ENCODE data around the gene TUSC1. TPM values are rescaled to one million over a fixed set of nuclear protein-coding genes. Genes with fewer than 3 reads are reported as not detected.

Gene TUSC1
- total and polyA plus RNA-seq, 2 of the 8 experiments (the other 6 are each of a cell fraction or from before 2014, with no cell fraction given), result 4.3 to 4.6 TPM

DNA sequence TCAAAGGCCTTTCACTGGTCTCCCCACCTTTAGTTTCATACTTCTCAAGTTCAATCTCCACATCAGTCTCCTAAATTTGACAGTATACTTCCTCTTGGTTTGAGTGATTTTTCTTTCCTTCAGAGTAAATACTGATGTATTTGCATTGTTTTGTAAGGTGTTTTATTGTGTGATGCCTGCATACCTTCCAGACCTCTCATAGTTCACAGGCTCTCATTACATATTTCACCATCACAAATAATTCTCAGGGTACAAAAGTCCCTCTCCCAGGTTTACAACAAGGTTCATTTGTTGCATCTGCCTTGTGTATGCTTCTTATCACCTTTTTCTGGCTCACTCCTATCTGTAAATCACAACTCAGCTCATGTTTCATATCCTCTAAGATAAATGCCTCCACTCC lies 22.2 kb upstream of the TUSC1 start:
- DNase-seq (ENCODE audit: low read depth in 1 of 2, low spot score in 2 of 2), result no peak
- H3K14ac ChIP-seq (ENCODE audit: insufficient read length), result no peak overlapping the region
- H3K27ac ChIP-seq (ENCODE audit: low read depth, low read length), result no peak overlapping the region
- no peak overlapping the region for H4K91ac ChIP-seq (replicated peaks; ENCODE audit: insufficient read length, low read length)
- no peak overlapping the region for H2BK15ac ChIP-seq (ENCODE audit: low read length)
- no peak overlapping the region for H2BK120ac ChIP-seq (replicated peaks; ENCODE audit: low read depth, low read length)
- no peaks in the 10 kb centered on the region for H3K27me3 ChIP-seq (replicated peaks in 1 of 4; ENCODE audit: control insufficient read depth in 3 of 4, extremely low read depth in 1 of 4, insufficient read depth in 3 of 4, low read length in 3 of 4)
- ChIA-PET POLR2A (ENCODE audit: partially characterized antibody) (no interaction called here), CTCF (ENCODE audit: partially characterized antibody) (no interaction called here)
- H4K5ac ChIP-seq (ENCODE audit: insufficient read length, low read depth, low read length), result no peak overlapping the region
- H2BK12ac ChIP-seq (ENCODE audit: low read depth, low read length), result no peak overlapping the region
- no peak for FAIRE-seq
- H2AFZ ChIP-seq (ENCODE audit: low read length), result no peak overlapping the region
- H2BK20ac ChIP-seq (ENCODE audit: low read length), result no peak overlapping the region
- no peaks in the 10 kb centered on the region for H3K36me3 ChIP-seq (ENCODE audit: control insufficient read depth in 2 of 4, insufficient read depth in 4 of 4, low read length in 3 of 4)
- H4K8ac ChIP-seq (ENCODE audit: extremely low read depth, insufficient read depth, low read length), result no peak overlapping the region
- H3K4me3 ChIP-seq (ENCODE audit: extremely low read depth in 1 of 4, insufficient read depth in 2 of 4, low read depth in 3 of 4, low read length in 4 of 4), result no peak overlapping the region
- H3K9ac ChIP-seq (replicated peaks in 1 of 4; ENCODE audit: extremely low read depth in 1 of 4, low read depth in 3 of 4, low read length in 3 of 4), result no peak overlapping the region
- H3K79me2 ChIP-seq (ENCODE audit: control insufficient read depth in 1 of 2, insufficient read depth in 2 of 2, low read length in 2 of 2), result no peaks in the 10 kb centered on the region
- H3K4ac ChIP-seq (replicated peaks; ENCODE audit: insufficient read length, low read depth, low read length), result no peak overlapping the region
- no peak overlapping the region for H3K56ac ChIP-seq (replicated peaks; ENCODE audit: insufficient read length, low read depth, low read length)
- H3K4me2 ChIP-seq (ENCODE audit: insufficient read depth in 1 of 2, low read depth in 2 of 2, low read length in 2 of 2), result no peak overlapping the region
- H3K79me1 ChIP-seq (ENCODE audit: low read depth, low read length), result no peaks in the 10 kb centered on the region
- H3K18ac ChIP-seq (ENCODE audit: extremely low read depth, low read length), result no peak overlapping the region
- H3K4me1 ChIP-seq (replicated peaks in 1 of 4; ENCODE audit: control insufficient read depth in 3 of 4, insufficient read depth in 4 of 4, low read length in 3 of 4), result peaks cover 0 to 2% (median 0%) of the 10 kb centered on the region in 4 experiments; a peak in 1 of 7 replicates
- no peaks in the 10 kb centered on the region for H3K23me2 ChIP-seq (ENCODE audit: low read depth, low read length)
- no peak overlapping the region for H2AK5ac ChIP-seq (ENCODE audit: low read depth, low read length)
- H3K23ac ChIP-seq (ENCODE audit: insufficient read length), result no peak overlapping the region
- H4K20me1 ChIP-seq (replicated peaks in 1 of 2; ENCODE audit: control insufficient read depth in 1 of 2, insufficient read depth in 2 of 2, low read length in 2 of 2), result no peaks in the 10 kb centered on the region
- no peak overlapping the region for H2BK5ac ChIP-seq (ENCODE audit: low read depth, low read length)
- H3K9me3 ChIP-seq (ENCODE audit: insufficient read depth in 2 of 2, low read depth in 1 of 2, low read length in 1 of 2), result no peaks in the 10 kb centered on the region
- TF ChIP-seq, protein P1, sequence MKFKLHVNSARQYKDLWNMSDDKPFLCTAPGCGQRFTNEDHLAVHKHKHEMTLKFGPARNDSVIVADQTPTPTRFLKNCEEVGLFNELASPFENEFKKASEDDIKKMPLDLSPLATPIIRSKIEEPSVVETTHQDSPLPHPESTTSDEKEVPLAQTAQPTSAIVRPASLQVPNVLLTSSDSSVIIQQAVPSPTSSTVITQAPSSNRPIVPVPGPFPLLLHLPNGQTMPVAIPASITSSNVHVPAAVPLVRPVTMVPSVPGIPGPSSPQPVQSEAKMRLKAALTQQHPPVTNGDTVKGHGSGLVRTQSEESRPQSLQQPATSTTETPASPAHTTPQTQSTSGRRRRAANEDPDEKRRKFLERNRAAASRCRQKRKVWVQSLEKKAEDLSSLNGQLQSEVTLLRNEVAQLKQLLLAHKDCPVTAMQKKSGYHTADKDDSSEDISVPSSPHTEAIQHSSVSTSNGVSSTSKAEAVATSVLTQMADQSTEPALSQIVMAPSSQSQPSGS (IDR thresholded peaks at IDR 0.05; ENCODE audit: low read length), result no peak
- TF ChIP-seq, protein P2, sequence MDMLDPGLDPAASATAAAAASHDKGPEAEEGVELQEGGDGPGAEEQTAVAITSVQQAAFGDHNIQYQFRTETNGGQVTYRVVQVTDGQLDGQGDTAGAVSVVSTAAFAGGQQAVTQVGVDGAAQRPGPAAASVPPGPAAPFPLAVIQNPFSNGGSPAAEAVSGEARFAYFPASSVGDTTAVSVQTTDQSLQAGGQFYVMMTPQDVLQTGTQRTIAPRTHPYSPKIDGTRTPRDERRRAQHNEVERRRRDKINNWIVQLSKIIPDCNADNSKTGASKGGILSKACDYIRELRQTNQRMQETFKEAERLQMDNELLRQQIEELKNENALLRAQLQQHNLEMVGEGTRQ (IDR thresholded peaks at IDR 0.05; ENCODE audit: low read length), result no peak
- TF ChIP-seq SP2 (IDR thresholded peaks at IDR 0.05; ENCODE audit: low read length), result no peak
- TF ChIP-seq SIRT6 (IDR thresholded peaks at IDR 0.05; ENCODE audit: low read length), result no peak
- no peak for TF ChIP-seq RBBP5 (IDR thresholded peaks at IDR 0.05; ENCODE audit: borderline replicate concordance, low read depth, low read length)
- TF ChIP-seq TAF7 (optimal IDR thresholded peaks at IDR 0.05; ENCODE audit: borderline replicate concordance, low read depth, low read length), result no peak
- TF ChIP-seq HDAC6 (IDR thresholded peaks at IDR 0.05; ENCODE audit: low read depth, low read length), result no peak
- TF ChIP-seq CBX5 (IDR thresholded peaks at IDR 0.05; ENCODE audit: low read depth, low read length), result no peak
- TF ChIP-seq CBX8 (IDR thresholded peaks at IDR 0.05; ENCODE audit: borderline replicate concordance, low read depth, low read length), result no peak
- no peak for TF ChIP-seq NRF1 (IDR thresholded peaks at IDR 0.05; ENCODE audit: low read depth, low read length)
